GM23338 (cell line): ENCODE data around the gene ERF. TPM values are rescaled to one million over a fixed set of nuclear protein-coding genes. Genes with fewer than 3 reads are reported as not detected.

Experiments
- ATAC-seq: fragments of 200-7000 bp; cut with Tn5 transposase; 3 replicates; pipeline ENCODE4 v1.9.1; 2020
- DNase-seq: peaks from one replicate; pipeline ENCODE4 v3.0.0-alpha.2; 2015; ENCODE audit warnings: low spot score
- H2AFZ ChIP-seq: fragments of 200-600 bp; sonication (generic); 2 replicates; pipeline ENCODE4 v1.8.0; 2016; ENCODE audit warnings: antibody characterized with exemption, mild to moderate bottlenecking, moderate library complexity
- H3F3A ChIP-seq: fragments of 200-600 bp; sonication (generic); replicated peaks from 2 replicates; pipeline ENCODE4 v1.8.0; 2017; ENCODE audit warnings: antibody characterized with exemption, mixed run types, low read depth
- H3K27ac ChIP-seq: fragments of 200-600 bp; sonication (generic); 2 replicates; pipeline ENCODE4 v1.6.1; 2016; ENCODE audit warnings: low read depth
- H3K27me3 ChIP-seq: fragments of 200-600 bp; sonication (generic); 2 replicates; pipeline ENCODE4 v1.8.0; 2016; ENCODE audit warnings: mild to moderate bottlenecking, mixed run types, moderate library complexity; ENCODE audit not compliant: insufficient read depth
- H3K36me3 ChIP-seq: fragments of 200-600 bp; sonication (generic); 2 replicates; pipeline ENCODE4 v1.8.0; 2016; ENCODE audit warnings: mild to moderate bottlenecking; ENCODE audit not compliant: insufficient read depth
- H3K4me1 ChIP-seq: fragments of 200-600 bp; sonication (generic); 2 replicates; pipeline ENCODE4 v1.8.0; 2016; ENCODE audit warnings: mild to moderate bottlenecking, moderate library complexity; ENCODE audit not compliant: insufficient read depth
- H3K4me2 ChIP-seq: fragments of 200-600 bp; sonication (generic); 2 replicates; pipeline ENCODE4 v1.7.1; 2017; ENCODE audit warnings: mixed run types
- H3K4me3 ChIP-seq: fragments of 200-600 bp; sonication (generic); 2 replicates; pipeline ENCODE4 v1.6.1; 2016; ENCODE audit warnings: mixed run types
- H3K79me2 ChIP-seq: fragments of 200-600 bp; sonication (generic); replicated peaks from 2 replicates; pipeline ENCODE4 v1.8.0; 2017; ENCODE audit warnings: mild to moderate bottlenecking; ENCODE audit not compliant: insufficient read depth
- H3K9me2 ChIP-seq: fragments of 200-600 bp; sonication (generic); 2 replicates; pipeline ENCODE4 v1.8.0; 2017; ENCODE audit not compliant: insufficient read depth
- H4K20me1 ChIP-seq: fragments of 200-600 bp; sonication (generic); replicated peaks from 2 replicates; pipeline ENCODE4 v1.8.0; 2017; ENCODE audit warnings: mild to moderate bottlenecking; ENCODE audit not compliant: insufficient read depth
- H3K27ac Mint-ChIP-seq: 2 replicates; pipeline ENCODE4 v1.8.0; 2020; ENCODE audit warnings: inconsistent platforms, mild to moderate bottlenecking, moderate library complexity, mixed read lengths
- H3K27me3 Mint-ChIP-seq: 3 replicates; pipeline ENCODE4 v1.8.0; 2022; ENCODE audit warnings: low read depth, mild to moderate bottlenecking, moderate library complexity, mixed read lengths, inconsistent platforms; ENCODE audit not compliant: insufficient read depth, poor library complexity
- H3K36me3 Mint-ChIP-seq: 3 replicates; pipeline ENCODE4 v1.8.0; 2021; ENCODE audit warnings: low read depth, mild to moderate bottlenecking, inconsistent platforms, moderate library complexity, mixed read lengths
- H3K4me1 Mint-ChIP-seq: 3 replicates; pipeline ENCODE4 v1.8.0; 2020; ENCODE audit warnings: mild to moderate bottlenecking, inconsistent platforms, mixed read lengths
- H3K4me3 Mint-ChIP-seq: 3 replicates; pipeline ENCODE4 v1.8.0; 2021; ENCODE audit warnings: moderate library complexity, mild to moderate bottlenecking, inconsistent platforms, mixed read lengths
- H3K9me3 Mint-ChIP-seq: 3 replicates; pipeline ENCODE4 v1.8.0; 2020; ENCODE audit warnings: moderate library complexity, mild to moderate bottlenecking, inconsistent platforms, mixed read lengths
- CTCF ChIP-seq, 2 experiments: fragments of 200-600 bp in 1 of 2; sonication (generic) in 1 of 2; conservative IDR thresholded peaks; 2 replicates each; pipeline versions ENCODE4 v1.5.1 to v1.6.1; 2016 to 2017; ENCODE audit warnings: antibody characterized with exemption in 2 of 2, low read depth in 2 of 2, mild to moderate bottlenecking in 2 of 2, moderate library complexity in 1 of 2
- EZH2phosphoT487 ChIP-seq: fragments of 200-600 bp; sonication (generic); IDR thresholded peaks from one replicate; pipeline ENCODE4 v1.8.1; 2018; ENCODE audit warnings: antibody characterized with exemption; ENCODE audit not compliant: unreplicated experiment
- NANOG ChIP-seq: IDR thresholded peaks from 2 replicates; pipeline ENCODE4 v1.6.1; 2016; ENCODE audit warnings: antibody characterized with exemption, borderline replicate concordance
- REST ChIP-seq: IDR thresholded peaks from one replicate; pipeline ENCODE4 v1.6.1; 2018; ENCODE audit warnings: antibody characterized with exemption; ENCODE audit not compliant: unreplicated experiment
- polyA plus RNA-seq: library from polyadenylated mRNA; unstranded; fragments of >200 nt; fragmentation: Nextera tagmentation; extraction: Ambion mirVana; gene quantifications from 2 replicates; pipeline ENCODE4 v1.2.1, GENCODE V29; 2016
- total RNA-seq: library from RNA; depleted of rRNA; stranded (reverse); fragments of >200 nt; shearing (Covaris generic); gene quantifications from 2 replicates; pipeline ENCODE4 v1.2.3, GENCODE V29; 2014

Gene ERF
- total and polyA plus RNA-seq, 2 experiments from 2014 or later: 29.4 to 49.4 TPM

GRCh38 chr19:42239544-42240220, 15.2 kb downstream of the ERF start (continued):
- TF ChIP-seq CTCF (conservative IDR thresholded peaks at IDR 0.05; ENCODE audit: low read depth in 2 of 2) (no peak), NANOG (no peak), EZH2phosphoT487 (no peak)

GRCh38 chr19:42235181-42235580, 19.7 kb downstream of the ERF start:
- Histone ChIP-seq H3K27me3 (no peaks in the 10 kb centered on the region), H3K4me1 (no peaks in the 10 kb centered on the region), H3F3A (peaks cover 23% of the 10 kb centered on the region; the same call in 1 of the 2 replicates), H3K27ac (no peak overlapping the region), H3K9me2 (no peaks in the 10 kb centered on the region), H3K36me3 (no peaks in the 10 kb centered on the region; the same call in 1 of the 2 replicates), H4K20me1 (peaks cover 25% of the 10 kb centered on the region; the same call in 1 of the 2 replicates), H3K79me2 (peaks cover 2% of the 10 kb centered on the region; the same call in 1 of the 2 replicates), H3K4me3 (no peak overlapping the region), H3K4me2 (no peak overlapping the region), H2AFZ (no peak overlapping the region)
- no peak for ATAC-seq
- Mint-ChIP-seq H3K36me3 (peaks cover 73% of the 10 kb centered on the region), H3K4me1 (no peaks in the 10 kb centered on the region; the same call in 2 of the 3 replicates), H3K4me3 (no peak overlapping the region), H3K27ac (no peak overlapping the region), H3K27me3 (peaks cover 17% of the 10 kb centered on the region), H3K9me3 (no peaks in the 10 kb centered on the region; the same call in 2 of the 3 replicates)
- TF ChIP-seq EZH2phosphoT487 (no peak), CTCF (conservative IDR thresholded peaks at IDR 0.05; ENCODE audit: low read depth in 2 of 2) (no peak), REST (no peak)
- DNase-seq: no peak
